H9 (cell line): ENCODE results near the gene ATP11B. TPM values are rescaled to one million over a fixed set of nuclear protein-coding genes. Genes with fewer than 3 reads are reported as not detected.

Source experiments
- DNase-seq: peaks from one replicate; pipeline ENCODE4 v3.0.0-alpha.2; 2017
- H2AFZ ChIP-seq: one replicate; pipeline ENCODE4 v1.6.1; 2013; ENCODE audit warnings: mild to moderate bottlenecking, low read length, control low read depth, moderate library complexity
- H2AK5ac ChIP-seq: 2 replicates; pipeline ENCODE4 v1.6.1; 2013; ENCODE audit warnings: low read length, control low read depth, mixed read lengths; ENCODE audit not compliant: insufficient read length
- H2BK120ac ChIP-seq: one replicate; pipeline ENCODE4 v1.6.1; 2013; ENCODE audit warnings: low read depth, mild to moderate bottlenecking, low read length, control low read depth, inconsistent platforms; ENCODE audit not compliant: poor library complexity, severe bottlenecking
- H2BK12ac ChIP-seq: 2 replicates; pipeline ENCODE4 v1.6.1; 2013; ENCODE audit warnings: low read length, control low read depth, mixed read lengths, low read depth; ENCODE audit not compliant: insufficient read length
- H2BK15ac ChIP-seq: 2 replicates; pipeline ENCODE4 v1.6.1; 2013; ENCODE audit warnings: low read depth, low read length, control low read depth
- H2BK20ac ChIP-seq: one replicate; pipeline ENCODE4 v1.6.1; 2013; ENCODE audit warnings: low read depth, mild to moderate bottlenecking, low read length, control low read depth, inconsistent platforms; ENCODE audit not compliant: poor library complexity, severe bottlenecking
- H2BK5ac ChIP-seq: 2 replicates; pipeline ENCODE4 v1.6.1; 2013; ENCODE audit warnings: low read length, control low read depth, mixed read lengths; ENCODE audit not compliant: insufficient read length
- H3K14ac ChIP-seq: 2 replicates; pipeline ENCODE4 v1.6.1; 2013; ENCODE audit warnings: low read length, control low read depth; ENCODE audit not compliant: insufficient read depth
- H3K18ac ChIP-seq: 2 replicates; pipeline ENCODE4 v1.6.1; 2013; ENCODE audit warnings: low read depth, mild to moderate bottlenecking, mixed read lengths, low read length, control low read depth; ENCODE audit not compliant: insufficient read length
- H3K23ac ChIP-seq: 2 replicates; pipeline ENCODE4 v1.6.1; 2013; ENCODE audit warnings: low read length, control low read depth, mixed read lengths, low read depth; ENCODE audit not compliant: insufficient read length
- H3K23me2 ChIP-seq: 2 replicates; pipeline ENCODE4 v1.6.1; 2013; ENCODE audit warnings: low read depth, mild to moderate bottlenecking, mixed read lengths, low read length, control low read depth; ENCODE audit not compliant: insufficient read length, poor library complexity, severe bottlenecking
- H3K27ac ChIP-seq: 2 replicates; pipeline ENCODE4 v1.5.1; 2013; ENCODE audit warnings: low read length, control low read depth, mixed read lengths, low read depth; ENCODE audit not compliant: insufficient read length
- H3K27me3 ChIP-seq: 2 replicates; pipeline ENCODE4 v1.6.1; 2013; ENCODE audit warnings: low read length, control low read depth, inconsistent platforms; ENCODE audit not compliant: insufficient read depth
- H3K4ac ChIP-seq: 2 replicates; pipeline ENCODE4 v1.6.1; 2013; ENCODE audit warnings: low read depth, mild to moderate bottlenecking, control low read depth, inconsistent platforms, low read length, moderate library complexity
- H3K4me1 ChIP-seq: 2 replicates; pipeline ENCODE4 v1.6.1; 2013; ENCODE audit warnings: low read length, control low read depth, inconsistent platforms; ENCODE audit not compliant: insufficient read depth
- H3K4me2 ChIP-seq: 2 replicates; pipeline ENCODE4 v1.6.1; 2013; ENCODE audit warnings: low read length, control low read depth, mixed read lengths; ENCODE audit not compliant: insufficient read length, insufficient read depth
- H3K56ac ChIP-seq: 2 replicates; pipeline ENCODE4 v1.6.1; 2013; ENCODE audit warnings: low read depth, mild to moderate bottlenecking, mixed read lengths, low read length, control low read depth; ENCODE audit not compliant: insufficient read length
- H3K79me1 ChIP-seq: 2 replicates; pipeline ENCODE4 v1.6.1; 2013; ENCODE audit warnings: low read depth, mild to moderate bottlenecking, moderate library complexity, low read length, control low read depth, inconsistent platforms; ENCODE audit not compliant: insufficient read depth, poor library complexity, severe bottlenecking
- H3K79me2 ChIP-seq: 2 replicates; pipeline ENCODE4 v1.6.1; 2013; ENCODE audit warnings: low read length, control low read depth, inconsistent platforms; ENCODE audit not compliant: insufficient read depth
- H3K9ac ChIP-seq: 2 replicates; pipeline ENCODE4 v1.6.1; 2013; ENCODE audit warnings: low read length, control low read depth, mixed read lengths; ENCODE audit not compliant: insufficient read length; ENCODE audit errors: extremely low read depth
- H3K9me3 ChIP-seq: one replicate; pipeline ENCODE4 v1.6.1; 2013; ENCODE audit warnings: low read depth, low read length, inconsistent platforms; ENCODE audit not compliant: control insufficient read depth
- H3T11ph ChIP-seq: one replicate; pipeline ENCODE4 v1.6.1; 2013; ENCODE audit warnings: mild to moderate bottlenecking, low read length, control low read depth, inconsistent platforms
- H4K20me1 ChIP-seq: one replicate; pipeline ENCODE4 v1.6.1; 2013; ENCODE audit not compliant: control insufficient read depth, insufficient read length, insufficient read depth
- H4K5ac ChIP-seq: 2 replicates; pipeline ENCODE4 v1.6.1; 2013; ENCODE audit warnings: low read depth, mild to moderate bottlenecking, mixed read lengths, low read length, control low read depth; ENCODE audit not compliant: insufficient read length
- H4K8ac ChIP-seq: replicated peaks from 2 replicates; pipeline ENCODE4 v1.6.1; 2013; ENCODE audit warnings: low read length, control low read depth, mixed read lengths, low read depth; ENCODE audit not compliant: insufficient read length
- H4K91ac ChIP-seq: 2 replicates; pipeline ENCODE4 v1.6.1; 2013; ENCODE audit warnings: low read depth, mild to moderate bottlenecking, moderate library complexity, mixed read lengths, low read length, control low read depth; ENCODE audit not compliant: insufficient read length
- H3K27ac Mint-ChIP-seq, 3 experiments: 2 replicates in 2 of 3; 3 replicates in 1 of 3; pipeline ENCODE4 v1.8.0; 2020 to 2021; ENCODE audit warnings: mixed read lengths in 3 of 3, mild to moderate bottlenecking in 1 of 3, moderate library complexity in 1 of 3
- H3K27me3 Mint-ChIP-seq: 2 replicates; pipeline ENCODE4 v1.8.0; 2021; ENCODE audit warnings: low read depth, mild to moderate bottlenecking, moderate library complexity, mixed read lengths
- H3K36me3 Mint-ChIP-seq, 3 experiments: 2 replicates in 2 of 3; 3 replicates in 1 of 3; pipeline ENCODE4 v1.8.0; 2020 to 2021; ENCODE audit warnings: low read depth in 3 of 3, mixed read lengths in 3 of 3; ENCODE audit not compliant: insufficient read depth in 1 of 3
- H3K4me1 Mint-ChIP-seq, 2 experiments: 2 replicates each; pipeline ENCODE4 v1.8.0; 2020; ENCODE audit warnings: mixed read lengths in 2 of 2
- H3K4me3 Mint-ChIP-seq, 2 experiments: 2 replicates in 1 of 2; 3 replicates in 1 of 2; pipeline ENCODE4 v1.8.0; 2020 to 2021; ENCODE audit warnings: mild to moderate bottlenecking in 2 of 2, mixed read lengths in 2 of 2, moderate library complexity in 1 of 2
- H3K9me3 Mint-ChIP-seq, 2 experiments: 2 replicates in 1 of 2; 3 replicates in 1 of 2; pipeline ENCODE4 v1.8.0; 2020; ENCODE audit warnings: mild to moderate bottlenecking in 2 of 2, mixed read lengths in 2 of 2, moderate library complexity in 1 of 2
- WGBS: extraction: QIAGEN DNeasy Blood & Tissue Kit; methylation state at CpG from one replicate; pipeline ENCODE4 v1.1.7; 2013; ENCODE audit warnings: missing lambda C conversion rate, low lambda C conversion rate, mixed read lengths; ENCODE audit not compliant: insufficient read length; ENCODE audit errors: extremely low coverage; 5-methylcytosine and 5-hydroxymethylcytosine counted together
- total RNA-seq: library from RNA; stranded (reverse); gene quantifications from 2 replicates; pipeline ENCODE4 v1.2.1, GENCODE V29; 2021
- TF ChIP-seq, protein P1 (sequence below): fragments of 200-600 bp; sonication (generic); conservative IDR thresholded peaks from 3 replicates; pipeline ENCODE4 v1.8.0; 2021; ENCODE audit warnings: antibody characterized with exemption, mild to moderate bottlenecking

Gene ATP11B
- total RNA-seq, 1 experiment from 2014 or later, result 30.0 TPM

DNA sequence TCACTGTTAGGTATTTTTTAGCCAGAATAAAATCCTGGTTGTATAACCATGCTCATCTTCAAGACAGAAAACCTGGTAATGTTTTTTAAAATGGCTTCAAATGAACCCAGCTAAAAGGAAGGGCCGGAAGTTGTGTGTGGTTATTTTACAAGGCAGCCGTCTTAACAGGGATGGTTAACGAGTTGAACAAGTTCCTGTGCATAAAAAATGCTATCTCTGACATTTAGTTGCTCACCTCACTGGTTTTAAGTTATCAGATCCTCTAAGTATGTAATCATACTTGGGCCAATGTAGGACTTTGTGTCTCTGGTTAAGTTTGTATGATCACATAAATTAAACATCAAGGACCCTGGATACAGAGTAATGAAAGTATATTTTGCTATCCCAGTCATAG lies 2.1 kb downstream of the ATP11B start:
- H3K4me1 ChIP-seq, result no peaks in the 10 kb centered on the region
- H3K4me2 ChIP-seq, result no peak overlapping the region
- H3K79me2 ChIP-seq, result no peaks in the 10 kb centered on the region

More for the DNA sequence above, 2.1 kb downstream of the ATP11B start:
- no CpG with 5 or more reads among the region's 3 CpGs for WGBS
- no peak overlapping the region for H3K56ac ChIP-seq
- no peak overlapping the region for H3K14ac ChIP-seq
- no peaks in the 10 kb centered on the region; a peak in 1 of 5 replicates for H3K9me3 Mint-ChIP-seq
- H3K79me1 ChIP-seq, result no peaks in the 10 kb centered on the region
- no peak overlapping the region for H2BK20ac ChIP-seq
- no peak overlapping the region for H4K91ac ChIP-seq
- H3K4me3 Mint-ChIP-seq, result peak overlapping the region; percentile 8 to 86; a peak in 4 of 5 replicates
- H2BK15ac ChIP-seq, result no peak overlapping the region
- no peak overlapping the region for H2AFZ ChIP-seq
- no peak overlapping the region for H3K9ac ChIP-seq
- H4K20me1 ChIP-seq, result no peaks in the 10 kb centered on the region
- no peak overlapping the region for H2BK12ac ChIP-seq
- H3K18ac ChIP-seq, result no peak overlapping the region
- peaks cover 0 to 3% (median 0%) of the 10 kb centered on the region in 3 experiments; a peak in 1 of 7 replicates for H3K36me3 Mint-ChIP-seq
- no peak overlapping the region for H3K27ac Mint-ChIP-seq
- H2BK5ac ChIP-seq, result no peak overlapping the region
- no peak overlapping the region for H3K23ac ChIP-seq
- no peak overlapping the region for H3K27ac ChIP-seq
- no peaks in the 10 kb centered on the region for H3K27me3 ChIP-seq
- H3K4me1 Mint-ChIP-seq, result peaks cover 13 to 20% of the 10 kb centered on the region in 2 experiments
- no peak overlapping the region for H3T11ph ChIP-seq
- no peaks in the 10 kb centered on the region for H3K9me3 ChIP-seq
- peaks cover 8% of the 10 kb centered on the region for H3K23me2 ChIP-seq
- H3K27me3 Mint-ChIP-seq, result peaks cover 9% of the 10 kb centered on the region
- H4K5ac ChIP-seq, result no peak overlapping the region
- no peak for DNase-seq
- H2BK120ac ChIP-seq, result no peak overlapping the region
- TF ChIP-seq, protein P1, sequence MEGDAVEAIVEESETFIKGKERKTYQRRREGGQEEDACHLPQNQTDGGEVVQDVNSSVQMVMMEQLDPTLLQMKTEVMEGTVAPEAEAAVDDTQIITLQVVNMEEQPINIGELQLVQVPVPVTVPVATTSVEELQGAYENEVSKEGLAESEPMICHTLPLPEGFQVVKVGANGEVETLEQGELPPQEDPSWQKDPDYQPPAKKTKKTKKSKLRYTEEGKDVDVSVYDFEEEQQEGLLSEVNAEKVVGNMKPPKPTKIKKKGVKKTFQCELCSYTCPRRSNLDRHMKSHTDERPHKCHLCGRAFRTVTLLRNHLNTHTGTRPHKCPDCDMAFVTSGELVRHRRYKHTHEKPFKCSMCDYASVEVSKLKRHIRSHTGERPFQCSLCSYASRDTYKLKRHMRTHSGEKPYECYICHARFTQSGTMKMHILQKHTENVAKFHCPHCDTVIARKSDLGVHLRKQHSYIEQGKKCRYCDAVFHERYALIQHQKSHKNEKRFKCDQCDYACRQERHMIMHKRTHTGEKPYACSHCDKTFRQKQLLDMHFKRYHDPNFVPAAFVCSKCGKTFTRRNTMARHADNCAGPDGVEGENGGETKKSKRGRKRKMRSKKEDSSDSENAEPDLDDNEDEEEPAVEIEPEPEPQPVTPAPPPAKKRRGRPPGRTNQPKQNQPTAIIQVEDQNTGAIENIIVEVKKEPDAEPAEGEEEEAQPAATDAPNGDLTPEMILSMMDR, result no peak
- no peak overlapping the region for H3K4ac ChIP-seq
- no peak overlapping the region for H2AK5ac ChIP-seq
- H4K8ac ChIP-seq, result no peak overlapping the region
